Retinal pigment epithelial cell (primary cell): ENCODE data around the gene AZIN2.
"Not testable (repeated sequence)": the region's sequence is repeated elsewhere in the genome, so short reads cannot be mapped to it uniquely, and the experiment has no call there.

ENCODE experiments used
- DNase-seq: peaks from one replicate; pipeline ENCODE4 v3.0.0-alpha.2; 2010; ENCODE audit warnings: low read depth
- H3K4me3 ChIP-seq: 2 replicates; pipeline ENCODE4 v1.5.1; 2011; ENCODE audit warnings: mild to moderate bottlenecking, low read length, control low read depth, moderate library complexity
- TF ChIP-seq, protein P1 (sequence below): conservative IDR thresholded peaks from 2 replicates; pipeline ENCODE4 v1.5.1; 2011; ENCODE audit warnings: low read depth, low read length, control low read depth, inconsistent platforms

Gene AZIN2

DNA sequence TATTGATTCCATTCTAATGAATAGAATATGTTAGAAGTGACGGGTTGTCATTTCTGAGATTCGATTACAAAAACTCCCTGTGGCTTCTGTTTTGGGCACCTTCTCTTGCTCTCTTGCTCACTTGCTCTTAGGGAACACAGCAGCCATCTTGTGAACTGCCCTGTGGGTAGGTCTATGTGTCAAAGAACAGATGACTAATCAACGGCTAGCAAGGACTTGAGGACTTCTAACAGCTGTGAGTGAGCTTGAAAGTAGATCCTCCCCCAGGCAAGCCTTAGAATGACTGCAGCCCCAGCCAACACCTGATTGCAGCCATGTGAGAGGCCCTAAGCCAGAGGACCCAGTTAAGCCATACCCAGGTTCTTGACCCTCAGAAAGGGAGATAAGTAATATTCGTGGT, 49.3 kb downstream of the AZIN2 start:
- no peak for DNase-seq
- no peak overlapping the region for H3K4me3 ChIP-seq
- TF ChIP-seq, protein P1, sequence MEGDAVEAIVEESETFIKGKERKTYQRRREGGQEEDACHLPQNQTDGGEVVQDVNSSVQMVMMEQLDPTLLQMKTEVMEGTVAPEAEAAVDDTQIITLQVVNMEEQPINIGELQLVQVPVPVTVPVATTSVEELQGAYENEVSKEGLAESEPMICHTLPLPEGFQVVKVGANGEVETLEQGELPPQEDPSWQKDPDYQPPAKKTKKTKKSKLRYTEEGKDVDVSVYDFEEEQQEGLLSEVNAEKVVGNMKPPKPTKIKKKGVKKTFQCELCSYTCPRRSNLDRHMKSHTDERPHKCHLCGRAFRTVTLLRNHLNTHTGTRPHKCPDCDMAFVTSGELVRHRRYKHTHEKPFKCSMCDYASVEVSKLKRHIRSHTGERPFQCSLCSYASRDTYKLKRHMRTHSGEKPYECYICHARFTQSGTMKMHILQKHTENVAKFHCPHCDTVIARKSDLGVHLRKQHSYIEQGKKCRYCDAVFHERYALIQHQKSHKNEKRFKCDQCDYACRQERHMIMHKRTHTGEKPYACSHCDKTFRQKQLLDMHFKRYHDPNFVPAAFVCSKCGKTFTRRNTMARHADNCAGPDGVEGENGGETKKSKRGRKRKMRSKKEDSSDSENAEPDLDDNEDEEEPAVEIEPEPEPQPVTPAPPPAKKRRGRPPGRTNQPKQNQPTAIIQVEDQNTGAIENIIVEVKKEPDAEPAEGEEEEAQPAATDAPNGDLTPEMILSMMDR = no peak

DNA sequence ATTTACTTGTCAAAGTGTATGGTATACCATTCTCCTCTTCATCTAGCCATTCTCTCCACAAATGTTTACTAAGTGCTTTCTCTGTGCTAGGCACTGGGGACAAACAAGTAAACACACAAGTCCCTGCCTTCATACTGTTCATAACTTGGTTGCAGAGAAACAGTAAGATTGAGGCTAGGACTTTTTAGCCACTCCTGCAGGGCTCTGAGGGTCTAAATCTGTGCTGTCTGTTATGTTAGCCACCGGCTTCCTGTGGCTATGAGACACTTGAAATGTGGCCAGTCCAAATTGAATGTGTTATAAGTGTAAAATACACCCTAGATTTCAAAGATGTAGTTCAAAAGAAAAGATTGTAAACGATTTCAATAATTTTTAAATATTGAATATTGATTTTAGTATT, 50.2 kb downstream of the AZIN2 start:
- TF ChIP-seq, protein P1 = no peak
- no peak overlapping the region for H3K4me3 ChIP-seq
- no peak for DNase-seq

DNA sequence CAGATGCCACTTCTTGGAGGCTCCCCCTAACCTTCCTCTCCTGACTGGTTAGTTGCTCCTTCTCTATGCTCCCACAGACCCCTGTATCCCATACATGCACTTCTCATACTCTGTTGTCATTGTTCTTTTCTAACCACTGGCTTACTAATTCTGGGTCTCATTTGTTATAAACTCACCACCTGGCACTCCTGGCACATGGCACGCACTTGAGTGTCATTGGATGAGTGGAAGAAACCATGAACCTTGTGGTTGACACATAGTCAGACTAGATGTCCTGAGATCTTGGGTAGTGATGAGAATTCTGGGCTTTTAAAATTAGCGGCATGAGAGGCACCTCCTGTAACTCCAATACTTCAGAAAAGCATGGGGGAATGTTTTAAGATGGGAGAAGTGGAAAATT, 51.6 kb downstream of the AZIN2 start:
- TF ChIP-seq, protein P1 = no peak
- DNase-seq = no peak
- no peak overlapping the region for H3K4me3 ChIP-seq

DNA sequence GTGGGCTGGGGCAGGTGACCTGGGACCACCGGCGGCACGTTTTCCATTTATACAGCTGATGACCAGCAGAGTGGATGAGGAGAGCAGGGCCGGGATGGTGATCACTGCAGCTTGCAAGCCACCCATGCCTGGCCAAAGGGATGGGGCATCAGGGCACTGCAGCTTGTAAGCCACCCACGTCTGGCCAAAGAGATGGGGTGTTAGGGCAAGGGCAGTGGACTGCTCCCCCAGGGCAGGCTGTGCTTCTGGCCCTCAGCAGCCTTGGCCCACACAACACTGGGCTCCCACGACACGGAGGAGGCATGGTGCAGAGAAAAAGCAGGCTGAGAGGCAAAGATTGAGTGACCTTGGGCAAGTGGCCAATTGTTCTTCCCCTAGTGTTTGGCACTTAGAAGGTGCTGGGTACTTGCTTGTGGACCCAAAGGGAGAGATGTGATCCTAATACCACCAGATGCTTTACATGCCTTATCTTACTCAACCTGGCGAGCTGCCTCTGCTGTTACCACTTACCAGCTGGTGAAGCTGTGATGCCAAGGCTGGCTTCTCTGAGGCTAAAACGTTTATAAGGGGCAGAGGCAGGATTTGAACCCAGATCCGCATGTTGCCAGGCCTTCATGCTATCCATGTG, 52.6 kb downstream of the AZIN2 start:
- TF ChIP-seq, protein P1 = no peak
- no peak overlapping the region for H3K4me3 ChIP-seq
- DNase-seq = no peak

DNA sequence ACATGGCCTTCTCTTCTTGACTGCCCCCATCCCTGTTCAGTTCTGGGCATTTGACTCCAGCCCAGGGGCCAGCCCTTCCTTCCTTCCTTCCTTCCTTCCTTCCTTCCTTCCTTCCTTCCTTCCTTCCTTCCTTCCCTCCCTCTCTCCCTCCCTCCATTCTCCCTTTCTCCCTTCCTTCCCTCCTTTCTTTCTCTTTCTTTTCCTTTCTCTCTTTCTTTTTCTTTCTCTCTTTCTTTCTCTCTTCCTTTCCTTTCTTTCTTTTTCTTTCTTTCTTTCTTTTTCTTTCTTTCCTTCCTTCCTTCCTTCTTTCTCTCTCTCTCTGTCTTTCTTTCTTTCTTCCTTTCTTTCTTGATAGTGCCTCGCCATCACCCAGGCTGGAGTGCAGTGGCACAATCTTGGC, 55.1 kb downstream of the AZIN2 start:
- H3K4me3 ChIP-seq, DNase-seq: not testable (repeated sequence)

DNA sequence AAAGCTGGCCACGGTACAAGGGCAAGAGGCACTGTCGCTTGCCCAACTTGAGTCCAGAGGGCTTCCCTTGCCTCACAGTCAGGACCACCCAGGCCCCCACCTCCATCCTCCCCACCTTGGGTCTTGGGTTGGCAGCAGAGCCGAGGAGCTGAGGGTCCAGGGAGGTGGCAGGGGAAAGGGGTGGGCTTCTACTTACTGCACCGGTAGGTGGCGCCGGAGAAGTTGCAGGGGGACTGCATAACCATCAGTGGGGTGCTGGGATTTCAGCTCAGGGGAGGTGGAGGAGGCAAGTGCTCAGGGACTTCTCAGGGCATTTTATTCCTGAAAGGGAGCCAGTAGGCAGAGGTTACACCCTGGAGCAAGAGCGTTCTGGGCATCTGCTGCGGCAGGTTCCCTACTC, 56.8 kb downstream of the AZIN2 start:
- TF ChIP-seq, protein P1 = peak; percentile 79
- no peak for DNase-seq
- no peak overlapping the region for H3K4me3 ChIP-seq

DNA sequence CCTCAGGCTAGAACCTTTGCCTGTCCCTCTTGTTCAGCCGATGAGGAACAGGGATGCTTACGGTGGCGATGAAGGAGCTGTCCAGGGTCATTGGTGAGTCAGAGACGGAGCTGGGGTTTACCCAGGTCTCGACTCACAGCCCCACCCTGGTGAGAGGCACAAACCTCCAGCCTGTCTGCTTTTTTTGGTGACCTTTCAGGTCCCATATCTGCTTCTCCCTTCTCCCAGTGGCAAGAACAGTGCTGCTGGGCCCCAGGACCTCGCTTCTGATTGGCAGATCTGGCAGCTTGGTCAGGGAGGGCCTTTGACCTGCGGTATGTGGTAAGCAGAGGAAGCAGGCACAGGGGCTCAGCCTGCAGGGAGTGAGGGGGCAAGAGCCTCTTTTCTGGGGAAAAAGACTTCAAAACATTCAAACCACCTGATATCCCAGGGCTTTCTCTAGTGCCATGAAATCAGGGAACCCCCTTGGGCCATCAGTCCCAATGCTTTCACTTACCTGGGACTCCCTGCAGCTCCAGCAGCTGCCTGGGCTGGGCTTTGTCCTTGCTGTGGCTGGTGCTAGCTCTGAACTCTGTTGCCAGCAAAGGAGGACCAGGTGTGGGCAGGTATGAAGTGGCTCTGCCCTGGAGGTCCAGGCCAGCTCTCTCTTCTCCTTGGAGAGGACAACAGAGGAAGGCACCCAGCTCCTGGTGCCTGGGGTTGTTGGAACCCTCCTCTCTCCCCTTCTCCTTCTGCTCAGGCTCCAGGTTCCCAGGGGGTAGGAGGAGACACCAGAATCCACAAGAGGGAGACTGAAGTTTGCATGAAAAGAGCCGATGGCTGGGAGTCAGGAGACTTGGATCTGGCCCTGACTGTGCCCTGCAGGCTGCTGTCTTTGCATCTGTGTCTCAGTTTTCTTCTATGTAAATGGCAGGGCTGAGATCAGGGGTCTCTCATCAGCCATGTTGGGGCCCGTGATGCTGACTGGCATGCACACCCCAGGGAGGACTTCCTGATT, 59.5 kb downstream of the AZIN2 start:
- H3K4me3 ChIP-seq = no peak overlapping the region
- TF ChIP-seq, protein P1 = peak; percentile 19
- DNase-seq = no peak
